Smooth muscle cell of trachea (primary cell): ENCODE measurements around the gene LCN9. TPM values are rescaled to one million over a fixed set of nuclear protein-coding genes. Genes with fewer than 3 reads are reported as not detected.

Experiments
- total RNA-seq: library from RNA; depleted of rRNA; stranded (reverse); fragments of >200 nt; gene quantifications from 2 replicates; pipeline ENCODE4 v1.2.1, GENCODE V29; 2014

The LCN9 gene
- total RNA-seq, result not detected in 2 replicates

DNA sequence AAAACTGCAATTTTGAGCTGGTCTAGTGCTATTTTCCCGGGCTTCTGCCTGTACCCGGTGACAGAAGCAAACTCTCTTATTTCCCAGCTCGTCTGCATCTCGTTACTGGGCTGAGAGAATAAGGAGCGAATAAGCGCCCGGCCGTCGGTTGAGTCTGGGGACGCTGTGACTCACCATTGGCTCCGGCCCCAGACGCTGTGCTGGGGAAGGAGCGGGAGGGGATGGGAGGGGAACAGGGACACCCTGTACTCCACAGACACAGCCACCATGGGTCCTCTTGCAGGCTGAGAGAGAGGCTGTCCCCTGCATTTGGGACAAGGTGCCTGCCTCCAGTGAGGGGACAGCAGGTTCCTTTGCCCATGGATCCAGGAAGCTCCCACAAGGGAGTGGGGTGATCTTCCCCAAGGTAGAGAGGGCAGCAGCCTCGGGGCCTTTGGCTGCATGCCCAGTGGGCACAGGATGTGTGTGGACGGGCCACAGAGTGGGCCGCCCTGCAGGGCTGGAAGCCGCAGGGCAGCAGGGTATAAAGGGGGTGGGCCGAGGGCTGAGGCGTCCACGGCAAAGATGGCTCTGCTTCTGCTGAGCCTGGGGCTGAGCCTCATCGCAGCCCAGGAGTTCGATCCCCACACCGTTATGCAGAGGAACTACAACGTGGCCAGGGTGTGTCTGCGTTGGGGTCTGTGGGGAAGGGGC is at the start of gene LCN9:
Gene LCN9 (plus strand): TSS at position 552 of the 693 bp plus-strand sequence. CDS start 13 bp downstream, at position 565.

DNA sequence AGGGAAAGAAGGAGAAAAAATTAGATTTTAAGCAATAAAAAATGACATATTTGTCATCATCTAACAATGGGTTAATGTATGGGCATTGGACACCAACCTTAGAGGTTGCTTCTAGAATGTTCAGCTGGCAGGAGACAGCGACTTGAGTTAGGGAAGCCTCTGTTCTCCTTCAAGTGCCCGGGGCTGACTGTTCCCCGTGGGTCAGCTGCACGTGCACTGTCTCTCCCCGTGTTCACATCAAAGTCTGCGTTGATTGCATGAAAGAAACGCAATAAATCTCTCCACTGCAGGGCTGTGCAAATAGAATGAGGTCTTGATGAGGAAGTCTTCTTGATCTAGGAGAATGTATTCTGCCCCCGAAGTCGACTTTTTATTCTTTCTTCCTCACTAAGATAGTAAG is 23.9 kb upstream of the LCN9 start, which contains the start of gene GLT6D1:
Gene GLT6D1 (minus strand): TSS at position 345 of the 400 bp plus-strand sequence. CDS start 353 bp downstream, outside the sequence.

GRCh38 chr9:135699440-135699839 is 36.3 kb downstream of the LCN9 start, which contains the start of gene SOHLH1:
TSS of gene SOHLH1 (minus strand) at chr9:135699481. CDS start at chr9:135699467, 14 bp downstream.

GRCh38 chr9:135701959-135702721 is 39.0 kb downstream of the LCN9 start, which contains the start of gene KCNT1:
TSS of gene KCNT1 (plus strand) at chr9:135702185. CDS start at chr9:135702259, 74 bp downstream.

Other genes starting within 250 kb of the LCN9 start
- 6.7 and 10.3 TPM in 2 replicates for gene PPP1R26, start 183.5 kb upstream of the LCN9 start, total RNA-seq
- gene MRPS2, start 162.6 kb upstream of the LCN9 start, total RNA-seq, result 9.9 and 22.7 TPM in 2 replicates
- gene LCN1, start 141.9 kb upstream of the LCN9 start, total RNA-seq, result not detected in 2 replicates
- not detected in 2 replicates for gene OBP2A, start 117.2 kb upstream of the LCN9 start, total RNA-seq
- gene PAEP, start 101.6 kb upstream of the LCN9 start, total RNA-seq, result not detected in 2 replicates
- gene GLT6D1, start 23.8 kb upstream of the LCN9 start, total RNA-seq, result not detected in 2 replicates
- not detected in 2 replicates for gene SOHLH1, start 36.2 kb downstream of the LCN9 start, total RNA-seq
- not detected in 2 replicates for gene KCNT1, start 38.9 kb downstream of the LCN9 start, total RNA-seq
- gene CAMSAP1, start 244.2 kb downstream of the LCN9 start, total RNA-seq, result 23.6 and 25.1 TPM in 2 replicates